HCT116 (cell line): Measurements from ENCODE around the gene CCL14. TPM values are rescaled to one million over a fixed set of nuclear protein-coding genes. Genes with fewer than 3 reads are reported as not detected.

Experiments used
- ATAC-seq: fragments of 200-7000 bp; cut with Tn5 transposase; 2 replicates; pipeline ENCODE4 v1.9.1; 2020; ENCODE audit warnings: mild to moderate bottlenecking, moderate library complexity
- BruUV-seq: library from RNA; stranded (reverse); fragments of 400-500 nt; replicated peaks from 2 replicates; lab custom pipeline; 2021; lab: Mats Ljungman, UMichigan
- CTCF ChIA-PET: fragments of 300-600 bp; sonication (Branson Sonifier 250); formaldehyde crosslinking; loops from one replicate; lab custom pipeline; 2021; ENCODE audit warnings: antibody characterized with exemption; lab: Charles Lee
- POLR2A ChIA-PET: fragments of 300-600, 350-600 bp; sonication (Branson Sonifier 250); formaldehyde crosslinking; loops from one replicate; lab custom pipeline; 2021; ENCODE audit warnings: antibody characterized with exemption; lab: Charles Lee
- RAD21 ChIA-PET, 2 experiments: fragments of 300-600 bp; sonication (Branson Sonifier 250); formaldehyde crosslinking; loops; one replicate each; lab custom pipeline; 2023; ENCODE audit warnings: low total read pairs in 2 of 2; ENCODE audit not compliant: uncharacterized antibody in 2 of 2, unreplicated experiment in 2 of 2, low non-redundant PET in 1 of 2; lab: Charles Lee
- DNase-seq: peaks from one replicate; pipeline ENCODE4 v3.0.0-alpha.2; 2010; ENCODE audit warnings: low read depth, low spot score
- H2AFZ ChIP-seq: fragments of 200-600 bp; shearing (Covaris generic), sonication (generic); 2 replicates; pipeline ENCODE4 v1.6.1; 2017; ENCODE audit warnings: low read depth, mixed run types, mixed read lengths, antibody characterized with exemption, low read length; ENCODE audit not compliant: poor library complexity, severe bottlenecking
- H3K27ac ChIP-seq: 2 replicates; pipeline ENCODE4 v1.5.1; 2012; ENCODE audit warnings: low read depth, low read length
- H3K27me3 ChIP-seq: fragments of 200-600 bp; sonication (generic); 2 replicates; pipeline ENCODE4 v1.6.1; 2016; ENCODE audit warnings: mixed run types, low read length, mixed read lengths; ENCODE audit not compliant: insufficient read depth
- H3K36me3 ChIP-seq, 2 experiments: fragments of 200-500 bp in 1 of 2; fragments of 200-600 bp in 1 of 2; sonication (Bioruptor generic) in 1 of 2; sonication (generic) in 1 of 2; 2 replicates each; pipeline versions ENCODE4 v1.5.1 to v1.6.1; 2014 to 2016; ENCODE audit warnings: low read length in 2 of 2, inconsistent platforms in 1 of 2, mixed read lengths in 1 of 2, mixed run types in 1 of 2; ENCODE audit not compliant: insufficient read depth in 2 of 2, control insufficient read depth in 1 of 2
- H3K4me1 ChIP-seq, 2 experiments: fragments of 200-600 bp in 1 of 2; sonication (generic) in 1 of 2; 2 replicates each; pipeline versions ENCODE4 v1.5.1 to v1.6.1; 2012 to 2017; ENCODE audit warnings: low read length in 2 of 2, inconsistent platforms in 1 of 2, mild to moderate bottlenecking in 1 of 2, mixed read lengths in 1 of 2, mixed run types in 1 of 2, moderate library complexity in 1 of 2; ENCODE audit not compliant: insufficient read depth in 2 of 2, control insufficient read depth in 1 of 2
- H3K4me2 ChIP-seq: fragments of 200-600 bp; sonication (generic); 2 replicates; pipeline ENCODE4 v1.6.1; 2017; ENCODE audit warnings: mixed run types, low read length, mixed read lengths
- H3K4me3 ChIP-seq, 2 experiments: fragments of 200-600 bp in 1 of 2; sonication (generic) in 1 of 2; replicated peaks in 1 of 2; 2 replicates each; pipeline ENCODE4 v1.5.1; 2011 to 2016; ENCODE audit warnings: low read length in 2 of 2, control low read depth in 1 of 2, low read depth in 1 of 2, mild to moderate bottlenecking in 1 of 2, mixed read lengths in 1 of 2, mixed run types in 1 of 2
- H3K79me2 ChIP-seq: fragments of 200-600 bp; sonication (generic); 2 replicates; pipeline ENCODE4 v1.6.1; 2017; ENCODE audit warnings: mild to moderate bottlenecking, mixed run types, low read length, moderate library complexity, mixed read lengths; ENCODE audit not compliant: insufficient read depth
- H3K9ac ChIP-seq: fragments of 200-600 bp; sonication (generic); 2 replicates; pipeline ENCODE4 v1.6.1; 2016; ENCODE audit warnings: low read length, mixed read lengths
- H3K9me2 ChIP-seq: fragments of 200-600 bp; sonication (generic), shearing (Covaris generic); 2 replicates; pipeline ENCODE4 v1.6.1; 2017; ENCODE audit warnings: mixed run types, mild to moderate bottlenecking, moderate library complexity; ENCODE audit not compliant: insufficient read depth
- H3K9me3 ChIP-seq, 2 experiments: fragments of 200-500 bp in 1 of 2; fragments of 200-600 bp in 1 of 2; sonication (Bioruptor generic) in 1 of 2; sonication (generic) in 1 of 2; 2 replicates each; pipeline ENCODE4 v1.6.1; 2014 to 2017; ENCODE audit warnings: low read length in 2 of 2, mixed read lengths in 2 of 2, inconsistent platforms in 1 of 2, low read depth in 1 of 2, mild to moderate bottlenecking in 1 of 2, mixed run types in 1 of 2, moderate library complexity in 1 of 2; ENCODE audit not compliant: control insufficient read depth in 1 of 2, insufficient read depth in 1 of 2
- H4K20me1 ChIP-seq: fragments of 200-600 bp; sonication (generic), shearing (Covaris generic); 2 replicates; pipeline ENCODE4 v1.6.1; 2017; ENCODE audit warnings: mixed run types, mild to moderate bottlenecking, moderate library complexity; ENCODE audit not compliant: insufficient read depth
- CEBPB ChIP-seq: IDR thresholded peaks from 2 replicates; pipeline ENCODE4 v1.6.1; 2012; ENCODE audit warnings: low read depth
- CTCF ChIP-seq, 3 experiments: fragments of 200-600 bp in 1 of 3; sonication (generic) in 1 of 3; IDR thresholded peaks in 2 of 3; conservative IDR thresholded peaks in 1 of 3; 2 replicates each; pipeline ENCODE4 v1.5.1; 2012 to 2017; ENCODE audit warnings: low read depth in 2 of 3, low read length in 2 of 3, antibody characterized with exemption in 1 of 3, borderline replicate concordance in 1 of 3, control low read depth in 1 of 3, mild to moderate bottlenecking in 1 of 3, mixed read lengths in 1 of 3, mixed run types in 1 of 3, moderate library complexity in 1 of 3; ENCODE audit not compliant: insufficient read depth in 1 of 3
- EZH2 ChIP-seq: fragments of 200-600 bp; sonication (generic); IDR thresholded peaks from 2 replicates; pipeline ENCODE4 v1.6.1; 2017; ENCODE audit warnings: antibody characterized with exemption, mixed run types
- MAX ChIP-seq: IDR thresholded peaks from 2 replicates; pipeline ENCODE4 v1.6.1; 2012
- POLR2AphosphoS5 ChIP-seq: IDR thresholded peaks from 2 replicates; pipeline ENCODE4 v1.6.1; 2011; ENCODE audit warnings: mild to moderate bottlenecking, low read depth, low read length, moderate library complexity
- SIN3A ChIP-seq: IDR thresholded peaks from 2 replicates; pipeline ENCODE4 v1.6.1; 2012; ENCODE audit warnings: low read depth
- SP1 ChIP-seq: IDR thresholded peaks from 2 replicates; pipeline ENCODE4 v1.6.1; 2012; ENCODE audit warnings: low read depth
- SRF ChIP-seq: IDR thresholded peaks from 2 replicates; pipeline ENCODE4 v1.6.1; 2012; ENCODE audit warnings: low read depth
- TCF7L2 ChIP-seq: IDR thresholded peaks from 2 replicates; pipeline ENCODE4 v1.7.0; 2011; ENCODE audit warnings: borderline replicate concordance, inconsistent platforms; ENCODE audit not compliant: insufficient read depth, insufficient read length; ENCODE audit errors: extremely low read depth
- YY1 ChIP-seq: IDR thresholded peaks from 2 replicates; pipeline ENCODE4 v1.6.1; 2011; ENCODE audit warnings: low read length, low read depth, moderate library complexity, mild to moderate bottlenecking; ENCODE audit not compliant: insufficient replicate concordance; ENCODE audit errors: extremely low read depth
- ZBTB33 ChIP-seq: IDR thresholded peaks from 2 replicates; pipeline ENCODE4 v1.6.1; 2011; ENCODE audit warnings: mild to moderate bottlenecking, low read length, moderate library complexity; ENCODE audit not compliant: insufficient replicate concordance; ENCODE audit errors: extremely low read depth
- ZNF274 ChIP-seq: fragments of 200-500 bp; sonication (Bioruptor generic); IDR thresholded peaks from 2 replicates; pipeline ENCODE4 v1.6.1; 2014; ENCODE audit warnings: mild to moderate bottlenecking, low read depth, low read length, inconsistent platforms
- intact Hi-C: fragments of 100-400 bp; cut with micrococcal nuclease; formaldehyde crosslinking; loops from 2 replicates; pipeline ENCODE4 v1.10.0; 2022
- total RNA-seq: library from RNA; stranded (reverse); gene quantifications from one replicate; pipeline ENCODE4 v1.2.1, GENCODE V29; 2021; ENCODE audit not compliant: unreplicated experiment

CCL14 gene
- total RNA-seq, 1 experiment from 2014 or later = not detected

GRCh38 chr17:36000732-36001109 lies 14.2 kb upstream of the CCL14 start:
- intact Hi-C loops = no loop called here
- CTCF ChIA-PET = no interaction called here
- RAD21 ChIA-PET = no interaction called here

GRCh38 chr17:35998756-35999155 lies 12.2 kb upstream of the CCL14 start:
- ChIA-PET CTCF (no interaction called here), RAD21 (no interaction called here)
- no peaks in the 10 kb centered on the region for H3K36me3 ChIP-seq

More at GRCh38 chr17:36000732-36001109, 14.2 kb upstream of the CCL14 start:
- no TSS peak for BruUV-seq
- Histone ChIP-seq H3K9me3 (no peaks in the 10 kb centered on the region), H2AFZ (no peak overlapping the region), H3K4me1 (no peaks in the 10 kb centered on the region), H3K4me3 (no peak overlapping the region), H3K4me2 (no peak overlapping the region), H3K36me3 (no peaks in the 10 kb centered on the region), H3K9ac (no peak overlapping the region), H3K79me2 (no peaks in the 10 kb centered on the region), H4K20me1 (no peaks in the 10 kb centered on the region), H3K27me3 (0 out of 2 replicates have a peak, but pooled peaks cover 3% of the 10 kb centered on the region), H3K27ac (no peak overlapping the region), H3K9me2 (no peaks in the 10 kb centered on the region)
- DNase-seq (no peak), ATAC-seq (no peak)
- POLR2A ChIA-PET = no interaction called here
- TF ChIP-seq SRF (no peak), CEBPB (no peak), SP1 (no peak), SIN3A (no peak), TCF7L2 (no peak), ZBTB33 (no peak)

More at GRCh38 chr17:35998756-35999155, 12.2 kb upstream of the CCL14 start:
- ATAC-seq (no peak), DNase-seq (no peak)
- Histone ChIP-seq H3K27ac (no peak overlapping the region), H3K79me2 (no peaks in the 10 kb centered on the region), H3K4me2 (no peak overlapping the region), H2AFZ (no peak overlapping the region), H3K9ac (no peak overlapping the region), H3K27me3 (0 out of 2 replicates have a peak, but pooled peaks cover 3% of the 10 kb centered on the region), H3K4me1 (no peaks in the 10 kb centered on the region), H3K9me3 (peaks cover 0 to 5% of the 10 kb centered on the region in 2 experiments; a peak in 1 of 4 replicates), H3K4me3 (no peak overlapping the region), H3K9me2 (no peaks in the 10 kb centered on the region), H4K20me1 (no peaks in the 10 kb centered on the region)
- TF ChIP-seq EZH2 (no peak), ZBTB33 (no peak), MAX (no peak), POLR2AphosphoS5 (no peak), CTCF (IDR thresholded peaks at IDR 0.05 in 2 of 3, conservative IDR thresholded peaks at IDR 0.05 in 1 of 3; ENCODE audit: borderline replicate concordance in 1 of 3, insufficient read depth in 1 of 3, low read depth in 2 of 3, low read length in 2 of 3) (no peak), YY1 (no peak), ZNF274 (no peak)
- intact Hi-C loops = no loop called here
- POLR2A ChIA-PET = no interaction called here
- BruUV-seq = no TSS peak
